HL-60/S4 treated with phorbol 12-myristate 13-acetate at 8.2 ng/mL for 4 days and 3 days (cell line): ENCODE measurements around the gene ADAM19.
"Not testable (repeated sequence)": the region's sequence is repeated elsewhere in the genome, so short reads cannot be mapped to it uniquely, and the experiment has no call there.

Source experiments
- in situ Hi-C: fragments of 300-500 bp; cut with MboI; formaldehyde crosslinking; loops from 2 replicates; pipeline ENCODE4 v1.15.0; 2022; ENCODE audit warnings: low sequenced_read_pairs

ADAM19 gene

GRCh38 chr5:157487358-157487757 is 88.2 kb downstream of the ADAM19 start:
- in situ Hi-C loops, result no loop called here

- in situ Hi-C loops, result no loop called here
Observed at GRCh38 chr5:157486861-157487260, 88.7 kb downstream of the ADAM19 start.

- in situ Hi-C loops, result no loop called here
Observed at GRCh38 chr5:157486221-157486681, 89.3 kb downstream of the ADAM19 start.

- in situ Hi-C loops, result no loop called here
Observed at GRCh38 chr5:157485811-157486210, 89.8 kb downstream of the ADAM19 start.

GRCh38 chr5:157485340-157485739 is 90.2 kb downstream of the ADAM19 start:
- in situ Hi-C loops, result no loop called here

GRCh38 chr5:157484768-157485167 is 90.8 kb downstream of the ADAM19 start:
- in situ Hi-C loops, result no loop called here

- in situ Hi-C loops, result not testable (repeated sequence)
Observed at GRCh38 chr5:157482702-157483101, 92.9 kb downstream of the ADAM19 start.

GRCh38 chr5:157481666-157482065 is 93.9 kb downstream of the ADAM19 start:
- in situ Hi-C loops, result no loop called here

GRCh38 chr5:157481265-157481664 is 94.3 kb downstream of the ADAM19 start:
- in situ Hi-C loops, result no loop called here

- in situ Hi-C loops, result no loop called here
Observed at GRCh38 chr5:157479612-157480510, 95.7 kb downstream of the ADAM19 start.

- in situ Hi-C loops, result no loop called here
Observed at GRCh38 chr5:157479166-157479565, 96.4 kb downstream of the ADAM19 start.

- in situ Hi-C loops, result no loop called here
Observed at GRCh38 chr5:157478726-157479125, 96.8 kb downstream of the ADAM19 start.

- in situ Hi-C loops, result no loop called here
Observed at GRCh38 chr5:157477814-157478494, 97.6 kb downstream of the ADAM19 start.

- in situ Hi-C loops, result no loop called here
Observed at GRCh38 chr5:157476702-157477408, 98.7 kb downstream of the ADAM19 start.

GRCh38 chr5:157475432-157475831 is 100.1 kb downstream of the ADAM19 start:
- in situ Hi-C loops, result no loop called here

GRCh38 chr5:157473383-157474320 is 101.9 kb downstream of the ADAM19 start:
- in situ Hi-C loops, result no loop called here

GRCh38 chr5:157471709-157472108 is 103.9 kb downstream of the ADAM19 start:
- in situ Hi-C loops, result no loop called here

GRCh38 chr5:157470631-157471030 is 104.9 kb downstream of the ADAM19 start:
- in situ Hi-C loops, result no loop called here

GRCh38 chr5:157469687-157470086 is 105.9 kb downstream of the ADAM19 start:
- in situ Hi-C loops, result no loop called here

- in situ Hi-C loops, result no loop called here
Observed at GRCh38 chr5:157469073-157469472, 106.5 kb downstream of the ADAM19 start.
